ENCODE measurements around the gene CNIH3. TPM values are rescaled to one million over a fixed set of nuclear protein-coding genes. Genes with fewer than 3 reads are reported as not detected.

The CNIH3 gene
- total and polyA plus RNA-seq, 2 donors (not counting 1 experiment from before 2014, with no cell fraction given), result 0.72 to 1.8 TPM

GRCh38 chr1:224637936-224638335, 21.8 kb downstream of the CNIH3 start:
- no peak overlapping the region for H3K27ac Mint-ChIP-seq
- ATAC-seq (ENCODE audit: low read depth) (no peak), DNase-seq (no peak)
- Histone ChIP-seq H3K27me3 (replicated peaks in 1 of 4; ENCODE audit: control extremely low read depth in 1 of 4, control insufficient read depth in 3 of 4, insufficient read depth in 4 of 4, low read length in 3 of 4) (peaks cover 0 to 4% (median 0%) of the 10 kb centered on the region in 4 experiments), H4K20me1 (ENCODE audit: control insufficient read depth, insufficient read depth, low read length, poor library complexity, severe bottlenecking) (no peaks in the 10 kb centered on the region), H3K9ac (ENCODE audit: low read length) (no peak overlapping the region), H3K79me2 (ENCODE audit: control insufficient read depth, insufficient read depth, low read length) (no peaks in the 10 kb centered on the region), H3K4me1 (ENCODE audit: control insufficient read depth in 2 of 2, insufficient read depth in 2 of 2, low read length in 2 of 2) (no peaks in the 10 kb centered on the region), H3K4me2 (replicated peaks; ENCODE audit: low read depth, low read length, poor library complexity, severe bottlenecking) (no peak overlapping the region), H3K9me3 (ENCODE audit: control extremely low read depth in 1 of 3, control insufficient read depth in 2 of 3, insufficient read depth in 1 of 3, low read length in 2 of 3) (no peaks in the 10 kb centered on the region), H3K36me3 (replicated peaks in 1 of 2; ENCODE audit: control extremely low read depth in 1 of 2, control insufficient read depth in 1 of 2, extremely low read depth in 1 of 2, insufficient read depth in 2 of 2, low read length in 1 of 2) (no peaks in the 10 kb centered on the region), H3K27ac (ENCODE audit: low read length in 2 of 2) (no peak overlapping the region), H2AFZ (ENCODE audit: insufficient read depth, low read depth, low read length, poor library complexity, severe bottlenecking) (no peak overlapping the region), H3K4me3 (ENCODE audit: control extremely low read depth in 1 of 5, extremely low read depth in 1 of 5, insufficient read depth in 1 of 5, low read depth in 2 of 5, low read length in 4 of 5) (no peak overlapping the region)
- H3K27me3 Mint-ChIP-seq, result peaks cover 18% of the 10 kb centered on the region
- intact Hi-C loops (cut with micrococcal nuclease), result no loop called here
- POLR2A ChIA-PET, result no interaction called here
- no peaks in the 10 kb centered on the region for H3K9me3 Mint-ChIP-seq (ENCODE audit: insufficient read depth)
- CTCF ChIA-PET, result no interaction called here
- TF ChIP-seq EZH2 (IDR thresholded peaks at IDR 0.05; ENCODE audit: borderline replicate concordance, insufficient read depth, low read depth, low read length, poor library complexity, severe bottlenecking) (no peak), CTCF (IDR thresholded peaks at IDR 0.05) (no peak)
- WGBS (ENCODE audit: insufficient coverage), result 77% methylated on average over 7 of the region's 7 CpGs
- H3K4me3 Mint-ChIP-seq, result no peak overlapping the region
- H3K4me1 Mint-ChIP-seq, result no peaks in the 10 kb centered on the region

- Mint-ChIP-seq H3K27me3 (peaks cover 24% of the 10 kb centered on the region), H3K4me3 (no peak overlapping the region), H3K9me3 (ENCODE audit: insufficient read depth) (no peaks in the 10 kb centered on the region), H3K27ac (no peak overlapping the region), H3K4me1 (no peaks in the 10 kb centered on the region)
- Histone ChIP-seq H3K36me3 (replicated peaks in 1 of 2; ENCODE audit: control extremely low read depth in 1 of 2, control insufficient read depth in 1 of 2, extremely low read depth in 1 of 2, insufficient read depth in 2 of 2, low read length in 1 of 2) (no peaks in the 10 kb centered on the region), H3K4me3 (ENCODE audit: control extremely low read depth in 1 of 5, extremely low read depth in 1 of 5, insufficient read depth in 1 of 5, low read depth in 2 of 5, low read length in 4 of 5) (no peak overlapping the region), H3K4me1 (ENCODE audit: control insufficient read depth in 2 of 2, insufficient read depth in 2 of 2, low read length in 2 of 2) (no peaks in the 10 kb centered on the region), H3K27me3 (replicated peaks in 1 of 4; ENCODE audit: control extremely low read depth in 1 of 4, control insufficient read depth in 3 of 4, insufficient read depth in 4 of 4, low read length in 3 of 4) (peaks cover 0 to 5% (median 2%) of the 10 kb centered on the region in 4 experiments), H3K9ac (ENCODE audit: low read length) (no peak overlapping the region), H3K79me2 (ENCODE audit: control insufficient read depth, insufficient read depth, low read length) (no peaks in the 10 kb centered on the region), H2AFZ (ENCODE audit: insufficient read depth, low read depth, low read length, poor library complexity, severe bottlenecking) (no peak overlapping the region), H3K9me3 (ENCODE audit: control extremely low read depth in 1 of 3, control insufficient read depth in 2 of 3, insufficient read depth in 1 of 3, low read length in 2 of 3) (no peaks in the 10 kb centered on the region), H3K4me2 (replicated peaks; ENCODE audit: low read depth, low read length, poor library complexity, severe bottlenecking) (no peak overlapping the region), H4K20me1 (ENCODE audit: control insufficient read depth, insufficient read depth, low read length, poor library complexity, severe bottlenecking) (no peaks in the 10 kb centered on the region), H3K27ac (ENCODE audit: low read length in 2 of 2) (no peak overlapping the region)
- no peak for TF ChIP-seq EZH2 (IDR thresholded peaks at IDR 0.05; ENCODE audit: borderline replicate concordance, insufficient read depth, low read depth, low read length, poor library complexity, severe bottlenecking)
- no peak for TF ChIP-seq CTCF (IDR thresholded peaks at IDR 0.05)
- ATAC-seq (ENCODE audit: low read depth) (no peak), DNase-seq (no peak)
- 91% methylated on average over 1 of the region's 5 CpGs for WGBS (ENCODE audit: insufficient coverage)
- intact Hi-C loops (cut with micrococcal nuclease), result no loop called here
- ChIA-PET CTCF (no interaction called here), POLR2A (no interaction called here)
Observed at GRCh38 chr1:224639426-224639975, 23.4 kb downstream of the CNIH3 start.

Data from B cell (primary cell).